Ectodermal cell (in vitro differentiated cells): ENCODE measurements around the gene LRBA.
"Not testable (repeated sequence)": the region's sequence is repeated elsewhere in the genome, so short reads cannot be mapped to it uniquely, and the experiment has no call there.

Experiments
- H3K27ac ChIP-seq: 2 replicates; pipeline ENCODE4 v1.7.0; 2013; ENCODE audit warnings: mild to moderate bottlenecking, low read depth, low read length; ENCODE audit not compliant: insufficient read depth, poor library complexity, severe bottlenecking
- H3K27me3 ChIP-seq: 2 replicates; pipeline ENCODE4 v1.7.0; 2013; ENCODE audit warnings: mild to moderate bottlenecking, low read length; ENCODE audit not compliant: insufficient read depth, control insufficient read depth, poor library complexity, severe bottlenecking
- H3K36me3 ChIP-seq: one replicate; pipeline ENCODE4 v1.7.0; 2013; ENCODE audit warnings: low read length; ENCODE audit not compliant: control insufficient read depth, insufficient read depth
- H3K4me1 ChIP-seq: one replicate; pipeline ENCODE4 v1.7.0; 2013; ENCODE audit warnings: low read length; ENCODE audit not compliant: control insufficient read depth, insufficient read depth
- H3K4me3 ChIP-seq: 2 replicates; pipeline ENCODE4 v1.7.0; 2013; ENCODE audit warnings: low read depth, low read length, control low read depth; ENCODE audit not compliant: insufficient read depth
- H3K9me3 ChIP-seq: 2 replicates; pipeline ENCODE4 v1.7.0; 2013; ENCODE audit warnings: mild to moderate bottlenecking, low read length, moderate library complexity; ENCODE audit not compliant: control insufficient read depth
- WGBS, 2 experiments: methylation state at CpG; one replicate each; pipeline ENCODE4 v1.1.7; 2013; ENCODE audit warnings: missing lambda C conversion rate in 2 of 2; 5-methylcytosine and 5-hydroxymethylcytosine counted together

Gene LRBA

DNA sequence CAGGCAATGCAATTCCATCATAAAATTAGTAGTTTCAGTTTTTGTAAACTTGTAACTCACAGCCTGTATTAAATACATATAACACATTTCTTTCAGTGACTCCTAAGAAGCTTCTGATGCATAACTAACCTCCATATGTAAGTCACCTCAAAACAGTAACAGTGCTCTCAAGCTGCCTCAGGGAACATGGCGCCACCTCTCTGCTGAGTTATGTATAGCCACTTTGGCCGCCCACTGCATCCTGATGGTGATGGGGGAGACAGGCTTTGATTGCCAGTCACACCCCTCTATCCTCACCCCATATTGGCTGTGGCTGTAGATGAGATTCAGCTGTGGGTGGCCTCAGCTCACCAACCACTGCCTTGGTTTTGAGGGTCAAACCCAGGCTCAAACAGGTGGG is 54.3 kb downstream of the LRBA start:
- no peaks in the 10 kb centered on the region for H3K36me3 ChIP-seq
- no peaks in the 10 kb centered on the region for H3K4me1 ChIP-seq
- H3K4me3 ChIP-seq: no peak overlapping the region
- 89 to 94% methylated on average over 2 of the region's 2 CpGs for WGBS, 2 experiments
- H3K27ac ChIP-seq: no peak overlapping the region
- peaks cover 4% of the 10 kb centered on the region for H3K9me3 ChIP-seq
- no peaks in the 10 kb centered on the region for H3K27me3 ChIP-seq

DNA sequence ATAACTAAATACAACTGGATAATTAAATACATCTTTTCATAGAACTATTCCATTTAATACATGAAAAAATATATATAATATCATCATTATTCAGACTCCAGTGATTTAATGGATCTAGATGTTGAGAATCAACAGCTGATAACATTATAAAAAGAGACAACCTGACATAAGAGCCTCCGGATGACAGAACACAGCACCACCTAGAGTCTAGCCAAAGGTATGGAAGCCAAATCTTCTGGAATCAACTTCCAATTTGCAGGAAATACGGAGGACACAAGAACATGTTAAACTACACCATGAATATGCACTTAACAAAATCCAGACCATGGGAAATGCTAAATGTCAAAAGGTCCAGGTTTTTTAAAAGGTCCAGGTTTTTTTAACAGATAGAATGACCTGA is 55.0 kb downstream of the LRBA start:
- Histone ChIP-seq H3K4me3 (no peak overlapping the region), H3K36me3 (no peaks in the 10 kb centered on the region)

DNA sequence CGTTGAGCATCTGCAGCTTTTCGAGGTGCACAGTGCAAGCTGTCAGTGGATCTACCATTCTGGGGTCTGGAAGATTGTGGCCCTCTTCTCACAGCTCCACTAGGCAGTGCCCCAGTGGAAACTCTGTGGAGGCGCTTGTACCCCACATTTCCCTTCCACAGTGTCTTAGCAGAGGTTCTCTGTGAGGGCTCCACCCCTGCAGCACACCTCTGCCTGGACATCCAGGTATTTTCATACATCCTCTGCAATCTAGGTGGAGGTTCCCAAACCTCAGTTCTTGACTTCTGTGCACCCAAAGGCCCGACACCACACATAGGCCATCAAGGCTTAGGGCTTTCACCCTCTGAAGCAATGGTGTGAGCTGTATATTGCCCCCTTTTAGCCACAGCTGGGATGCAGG is 57.1 kb downstream of the LRBA start:
- not testable (repeated sequence) for H3K27me3 ChIP-seq, H3K4me3 ChIP-seq, H3K4me1 ChIP-seq, H3K9me3 ChIP-seq, H3K27ac ChIP-seq, H3K36me3 ChIP-seq
- 96% methylated on average over 4 of the region's 4 CpGs for WGBS, 2 experiments

More for the DNA sequence above, 55.0 kb downstream of the LRBA start:
- Histone ChIP-seq H3K27me3 (no peaks in the 10 kb centered on the region), H3K9me3 (peaks cover 4% of the 10 kb centered on the region), H3K27ac (no peak overlapping the region), H3K4me1 (no peaks in the 10 kb centered on the region)
- 88 to 89% methylated on average over 2 of the region's 2 CpGs for WGBS, 2 experiments

DNA sequence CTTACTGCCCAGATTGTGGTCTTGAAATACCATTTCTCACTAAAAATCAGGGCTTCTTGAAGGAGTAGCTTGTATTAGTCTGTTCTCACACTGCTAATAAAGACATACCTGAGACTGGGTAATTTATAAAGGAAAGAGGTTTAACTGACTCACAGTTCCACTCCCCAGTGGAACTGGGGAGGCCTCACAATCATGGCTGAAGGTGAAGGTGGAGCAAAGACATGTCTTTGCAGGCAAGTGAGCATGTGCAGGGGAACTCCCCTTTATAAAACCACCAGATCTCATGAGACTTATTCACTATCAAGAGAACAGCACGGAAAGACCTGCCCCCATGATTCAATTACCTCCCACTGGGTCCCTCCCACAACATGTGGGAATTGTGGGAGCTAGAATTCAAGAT is 58.0 kb downstream of the LRBA start:
- WGBS, 2 experiments: 84 to 88% methylated on average over 1 of the region's 1 CpG

DNA sequence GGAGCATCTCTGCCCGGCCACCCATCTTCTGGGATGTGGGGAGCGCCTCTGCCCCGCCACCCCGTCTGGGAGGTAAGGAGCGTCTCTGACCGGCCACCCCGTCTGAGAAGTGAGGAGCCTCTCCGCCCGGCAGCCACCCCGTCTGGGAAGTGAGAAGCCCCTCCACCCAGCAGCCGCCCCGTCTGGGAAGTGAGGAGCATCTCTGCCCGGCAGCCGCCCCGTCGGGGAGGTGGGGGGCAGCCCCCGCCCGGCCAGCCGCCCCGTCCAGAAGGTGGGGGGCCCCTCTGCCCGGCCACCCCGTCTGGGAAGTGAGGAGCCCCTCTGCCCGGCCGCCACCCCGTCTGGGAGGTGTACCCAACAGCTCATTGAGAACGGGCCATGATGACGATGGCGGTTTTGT is 61.2 kb downstream of the LRBA start:
- WGBS, 2 experiments: 95% methylated on average over 24 to 28 of the region's 28 CpGs
- not testable (repeated sequence) for H3K36me3 ChIP-seq, H3K27ac ChIP-seq, H3K4me1 ChIP-seq, H3K4me3 ChIP-seq, H3K9me3 ChIP-seq, H3K27me3 ChIP-seq

More for the DNA sequence above, 58.0 kb downstream of the LRBA start:
- not testable (repeated sequence) for H3K36me3 ChIP-seq, H3K4me3 ChIP-seq, H3K27me3 ChIP-seq, H3K9me3 ChIP-seq, H3K4me1 ChIP-seq, H3K27ac ChIP-seq

DNA sequence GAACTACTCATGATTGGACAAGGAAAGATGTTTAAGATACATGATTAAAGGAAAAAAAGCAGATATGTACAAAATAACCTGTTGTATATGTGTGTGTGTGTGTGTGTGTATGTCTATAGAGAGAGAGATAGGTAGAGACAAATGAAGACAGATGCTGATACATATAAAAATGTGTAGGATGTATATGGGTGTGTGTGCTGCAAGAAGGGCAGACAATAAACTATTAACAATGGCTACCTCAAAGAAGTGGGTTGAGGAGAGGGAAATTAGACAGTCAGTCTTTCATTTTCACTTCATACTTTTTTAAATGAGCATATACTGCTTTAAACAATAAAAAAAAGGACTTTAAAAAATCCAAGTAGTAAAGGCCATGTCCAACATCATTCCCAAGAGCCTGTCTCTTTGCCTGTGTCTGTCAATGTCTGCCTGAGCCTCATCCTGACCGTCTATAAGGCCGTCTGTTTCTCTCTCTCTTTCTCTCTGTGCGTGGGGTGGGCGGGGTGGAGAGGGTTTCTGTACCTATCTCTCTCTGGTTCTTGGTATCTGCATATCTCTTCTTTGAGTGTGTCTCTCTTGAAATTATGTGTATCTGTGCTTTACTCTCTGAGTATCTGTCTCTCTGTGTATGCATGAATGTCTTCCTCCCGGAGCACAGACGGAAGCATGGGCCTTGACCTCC is 62.8 kb downstream of the LRBA start:
- no peak overlapping the region for H3K4me3 ChIP-seq
- H3K27me3 ChIP-seq: no peaks in the 10 kb centered on the region
- no peaks in the 10 kb centered on the region for H3K9me3 ChIP-seq
- 94 to 98% methylated on average over 5 to 6 of the region's 6 CpGs for WGBS, 2 experiments
- H3K27ac ChIP-seq: no peak overlapping the region
- no peaks in the 10 kb centered on the region for H3K4me1 ChIP-seq
- H3K36me3 ChIP-seq: no peaks in the 10 kb centered on the region

DNA sequence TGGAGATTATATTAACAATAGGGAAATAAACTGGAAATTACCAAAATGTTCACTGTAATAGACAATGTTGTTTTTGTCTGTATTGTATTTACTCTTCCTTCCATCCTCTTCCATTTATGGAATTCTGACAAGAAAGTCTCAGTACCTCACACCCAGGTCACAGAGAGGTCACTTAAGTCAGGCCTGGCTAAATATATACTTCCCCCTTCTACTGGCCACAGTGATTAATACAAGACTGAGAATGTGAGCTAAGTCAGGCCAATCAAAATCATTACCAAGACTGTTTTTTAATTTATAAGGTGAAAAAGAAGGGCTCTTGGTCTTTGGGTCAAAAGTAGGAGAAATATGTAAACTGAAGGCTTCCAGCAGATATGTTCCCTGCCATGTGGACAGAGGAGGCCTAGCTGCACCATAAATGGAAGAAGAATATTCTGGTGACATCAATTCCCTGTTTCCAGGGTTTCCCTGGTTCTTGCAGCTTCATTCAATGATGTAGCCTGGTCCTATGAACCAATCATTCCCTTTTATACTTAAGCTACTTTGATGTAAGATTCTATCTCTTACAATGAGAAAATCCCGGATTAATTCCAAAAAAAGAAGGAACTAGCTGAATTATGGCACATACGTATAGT is 64.3 kb downstream of the LRBA start:
- Histone ChIP-seq H3K4me3 (no peak overlapping the region), H3K4me1 (no peaks in the 10 kb centered on the region), H3K27me3 (no peaks in the 10 kb centered on the region), H3K27ac (no peak overlapping the region), H3K9me3 (no peaks in the 10 kb centered on the region), H3K36me3 (no peaks in the 10 kb centered on the region)
- 94 to 96% methylated on average over 2 of the region's 2 CpGs for WGBS, 2 experiments

DNA sequence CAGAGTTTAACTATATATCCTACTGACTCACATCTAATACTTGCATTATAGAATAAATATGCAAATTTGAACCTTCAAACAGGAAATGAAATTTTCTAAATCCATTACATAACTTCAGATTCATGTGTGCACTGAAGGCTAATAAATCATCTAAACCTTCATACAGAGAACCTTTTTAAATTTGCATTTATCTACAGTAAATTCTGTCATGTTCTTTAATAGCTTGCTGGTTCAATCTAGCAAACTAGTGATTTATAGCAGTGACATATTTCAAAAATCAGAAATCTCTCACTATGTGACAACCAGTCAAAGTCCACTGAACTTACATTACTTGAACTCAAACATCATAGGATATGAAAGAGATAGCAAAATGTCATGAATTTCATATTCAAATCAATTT is 65.1 kb downstream of the LRBA start:
- Histone ChIP-seq H3K27me3 (no peaks in the 10 kb centered on the region), H3K9me3 (no peaks in the 10 kb centered on the region), H3K4me1 (no peaks in the 10 kb centered on the region), H3K36me3 (no peaks in the 10 kb centered on the region), H3K27ac (no peak overlapping the region), H3K4me3 (no peak overlapping the region)

DNA sequence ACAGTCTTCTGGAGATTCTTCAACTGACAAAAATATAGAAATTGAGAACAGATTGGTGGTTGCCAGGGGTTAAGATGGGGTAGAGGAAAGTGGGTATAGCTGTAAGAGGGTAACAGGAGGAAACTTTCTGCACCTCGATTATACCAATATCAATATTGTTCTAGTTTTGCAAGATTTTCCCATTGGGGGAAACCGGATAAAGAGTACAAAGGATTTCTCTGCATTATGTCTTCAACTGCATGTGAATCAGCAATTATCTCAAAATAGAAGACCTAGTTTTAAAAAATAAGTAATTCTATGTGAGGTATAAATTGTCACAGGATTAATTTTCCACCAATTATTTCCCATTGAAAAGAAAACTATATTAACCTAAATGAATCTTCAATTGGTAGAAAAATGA is 65.7 kb downstream of the LRBA start:
- WGBS, 2 experiments: 97% methylated on average over 2 of the region's 2 CpGs; no CpG with 5 or more reads in 1 of the 2 experiments

DNA sequence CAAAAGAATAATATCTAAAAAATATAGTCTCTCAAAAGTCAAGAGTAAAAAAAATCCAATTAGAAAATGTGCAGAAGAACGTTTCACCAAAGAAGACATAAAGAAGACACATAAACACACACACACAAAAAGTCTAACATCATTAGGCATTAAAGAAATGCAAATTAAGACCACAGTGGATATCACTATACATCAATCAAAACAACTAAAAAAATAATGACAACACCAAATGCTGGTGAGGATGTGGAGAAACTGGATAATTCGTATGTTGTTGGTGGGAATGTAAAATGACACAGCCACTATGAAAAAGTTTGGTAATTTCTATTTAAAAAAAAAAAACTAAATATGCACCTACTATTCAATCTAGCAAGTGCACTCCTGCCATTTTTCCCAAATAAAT is 66.4 kb downstream of the LRBA start:
- Histone ChIP-seq H3K27ac (no peak overlapping the region), H3K4me1 (no peaks in the 10 kb centered on the region), H3K36me3 (no peaks in the 10 kb centered on the region), H3K4me3 (no peak overlapping the region), H3K9me3 (no peaks in the 10 kb centered on the region), H3K27me3 (no peaks in the 10 kb centered on the region)
- 83 to 92% methylated on average over 1 of the region's 2 CpGs for WGBS, 2 experiments

More for the DNA sequence above, 65.7 kb downstream of the LRBA start:
- Histone ChIP-seq H3K36me3 (no peaks in the 10 kb centered on the region), H3K27me3 (no peaks in the 10 kb centered on the region), H3K4me1 (no peaks in the 10 kb centered on the region), H3K9me3 (no peaks in the 10 kb centered on the region), H3K4me3 (no peak overlapping the region), H3K27ac (no peak overlapping the region)
